Measurements from ENCODE around the gene TULP4.
"Not testable (repeated sequence)": the region's sequence is repeated elsewhere in the genome, so short reads cannot be mapped to it uniquely, and the experiment has no call there.

TULP4 gene

GRCh38 chr6:158475344-158476302, 163.4 kb downstream of the TULP4 start:
- DNase-seq, result no peak

GRCh38 chr6:158476389-158476788, 164.1 kb downstream of the TULP4 start:
- DNase-seq, result no peak

GRCh38 chr6:158477722-158478121, 165.5 kb downstream of the TULP4 start:
- not testable (repeated sequence) for DNase-seq

GRCh38 chr6:158480989-158481388, 168.7 kb downstream of the TULP4 start:
- DNase-seq, result no peak

- no peak for DNase-seq
Observed at GRCh38 chr6:158481690-158482473, 169.6 kb downstream of the TULP4 start.

- no peak for DNase-seq
Observed at GRCh38 chr6:158485431-158485830, 173.2 kb downstream of the TULP4 start.

- no peak for DNase-seq
Observed at GRCh38 chr6:158487495-158487894, 175.2 kb downstream of the TULP4 start.

- DNase-seq, result no peak
Observed at GRCh38 chr6:158488065-158488464, 175.8 kb downstream of the TULP4 start.

GRCh38 chr6:158489441-158489840, 177.2 kb downstream of the TULP4 start:
- DNase-seq, result no peak

- no peak for DNase-seq
Observed at GRCh38 chr6:158492881-158493280, 180.6 kb downstream of the TULP4 start.

GRCh38 chr6:158496700-158497099, 184.4 kb downstream of the TULP4 start:
- DNase-seq, result no peak

GRCh38 chr6:158497620-158498019, 185.4 kb downstream of the TULP4 start:
- no peak for DNase-seq

GRCh38 chr6:158498362-158498761, 186.1 kb downstream of the TULP4 start:
- no peak for DNase-seq

GRCh38 chr6:158499601-158500000, 187.3 kb downstream of the TULP4 start:
- DNase-seq, result no peak

- DNase-seq, result no peak
Observed at GRCh38 chr6:158500016-158500735, 187.9 kb downstream of the TULP4 start.

- DNase-seq, result no peak
Observed at GRCh38 chr6:158501360-158502262, 189.3 kb downstream of the TULP4 start.

GRCh38 chr6:158502263-158502950, 190.1 kb downstream of the TULP4 start:
- DNase-seq, result no peak

GRCh38 chr6:158503222-158503621, 191.0 kb downstream of the TULP4 start:
- DNase-seq, result no peak

- DNase-seq, result no peak
Observed at GRCh38 chr6:158503846-158504245, 191.6 kb downstream of the TULP4 start.

- no peak for DNase-seq
Observed at GRCh38 chr6:158505194-158505593, 192.9 kb downstream of the TULP4 start.

GRCh38 chr6:158506601-158507000, 194.3 kb downstream of the TULP4 start:
- DNase-seq, result no peak
